Activated CD4-positive, alpha-beta memory T cell treated with anti-CD3 and anti-CD28 coated beads, Interleukin-2, amount 10 ng/mL, durations not matched to agents 7 days and 5 days (primary cell): ENCODE results near the gene ADAM17. TPM values are rescaled to one million over a fixed set of nuclear protein-coding genes. Genes with fewer than 3 reads are reported as not detected.

Source experiments
- CTCF ChIA-PET: fragments of 350-600 bp; sonication (Branson Sonifier 250); formaldehyde crosslinking; loops from one replicate; lab custom pipeline; 2021; ENCODE audit warnings: antibody characterized with exemption, inconsistent platforms; lab: Charles Lee
- POLR2A ChIA-PET: fragments of 350-600 bp; sonication (Branson Sonifier 250); formaldehyde crosslinking; loops from one replicate; lab custom pipeline; 2021; ENCODE audit warnings: antibody characterized with exemption; lab: Charles Lee
- DNase-seq: peaks from one replicate; pipeline ENCODE4 v3.0.0-alpha.2; 2020
- H3K27ac Mint-ChIP-seq: one replicate; pipeline ENCODE4 v1.8.0; 2021; ENCODE audit warnings: mild to moderate bottlenecking, mixed read lengths
- H3K27me3 Mint-ChIP-seq: one replicate; pipeline ENCODE4 v1.8.0; 2021; ENCODE audit warnings: mixed read lengths
- H3K36me3 Mint-ChIP-seq: one replicate; pipeline ENCODE4 v1.8.0; 2021; ENCODE audit warnings: low read depth, mixed read lengths
- H3K4me1 Mint-ChIP-seq: one replicate; pipeline ENCODE4 v1.8.0; 2021; ENCODE audit warnings: mixed read lengths
- H3K4me3 Mint-ChIP-seq: one replicate; pipeline ENCODE4 v1.8.0; 2021; ENCODE audit warnings: mild to moderate bottlenecking, mixed read lengths
- H3K9me3 Mint-ChIP-seq: one replicate; pipeline ENCODE4 v1.8.0; 2021; ENCODE audit warnings: mixed read lengths
- total RNA-seq, 2 experiments: library from RNA; stranded (reverse); gene quantifications; one replicate each; pipeline ENCODE4 v1.2.3, GENCODE V29; 2021

The ADAM17 gene
- total RNA-seq, 2 experiments from 2014 or later, result 28.9 to 31.0 TPM

DNA sequence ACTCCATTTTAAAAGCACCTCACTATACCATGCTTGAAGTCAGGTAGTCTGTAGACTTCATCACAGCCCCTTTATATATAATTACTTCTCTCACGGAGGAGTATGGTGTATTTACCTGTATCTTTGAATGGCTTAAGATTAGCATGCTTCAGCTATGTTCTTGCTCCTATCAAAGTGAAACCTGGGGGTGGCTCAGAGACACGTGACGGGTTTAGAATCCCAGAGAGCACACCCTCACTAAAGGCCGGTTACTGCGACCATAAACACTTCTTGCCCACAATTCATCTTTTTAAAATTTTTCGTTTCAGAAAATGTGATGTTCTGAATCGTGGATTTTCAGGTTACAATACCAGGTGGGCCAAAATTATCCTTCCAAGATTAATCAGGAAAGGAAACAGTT, 77.7 kb downstream of the ADAM17 start:
- no peak for DNase-seq
- Mint-ChIP-seq H3K36me3 (peaks cover 62% of the 10 kb centered on the region), H3K4me1 (peaks cover 55% of the 10 kb centered on the region), H3K27me3 (no peaks in the 10 kb centered on the region), H3K9me3 (no peaks in the 10 kb centered on the region), H3K27ac (no peak overlapping the region), H3K4me3 (no peak overlapping the region)
- CTCF ChIA-PET, result no interaction called here
- POLR2A ChIA-PET, result interaction anchor here (0.7 kb wide), 1 partner anchor 23 kb away, joined by 3 read pairs; no protein-coding TSS in a partner anchor

DNA sequence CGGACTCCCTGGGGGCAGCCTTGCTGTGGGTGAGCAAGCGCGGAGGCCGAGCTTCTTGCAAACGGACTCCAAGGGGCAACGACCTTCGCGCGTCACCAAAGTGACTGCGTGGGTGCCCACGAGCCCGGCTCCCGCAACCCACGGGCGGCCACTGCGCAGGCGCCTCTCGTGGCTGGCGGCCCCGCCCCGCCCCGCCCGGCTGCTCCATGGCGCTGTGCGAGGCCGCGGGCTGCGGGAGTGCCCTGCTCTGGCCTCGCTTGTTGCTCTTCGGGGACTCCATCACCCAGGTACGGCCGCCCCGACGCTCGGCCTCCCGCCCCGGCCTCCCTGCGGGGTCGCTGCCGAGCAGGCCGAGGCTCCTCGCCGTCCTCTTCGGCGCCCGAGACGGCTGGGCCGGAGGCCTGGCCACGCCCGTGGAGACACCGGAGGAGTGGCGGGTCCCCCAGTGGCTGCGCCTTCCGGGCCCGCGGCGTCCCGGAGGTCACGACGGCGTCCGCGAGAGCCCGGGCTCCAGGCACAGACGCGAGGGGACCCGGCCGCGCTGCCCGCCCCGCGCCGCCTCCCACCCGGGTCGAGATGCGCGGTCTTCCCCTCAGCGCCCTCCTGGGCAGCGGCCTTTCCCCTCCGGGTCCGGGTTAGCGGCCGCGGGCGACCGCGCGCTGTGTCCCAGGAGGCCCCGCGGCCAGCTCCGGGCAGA, 81.1 kb downstream of the ADAM17 start, which contains the start of gene IAH1:
TSS of gene IAH1 (plus strand) at position 191 of the 697 bp plus-strand sequence. CDS start at position 207, 16 bp downstream.
- peak within 1 kb of the TSS; percentile 80 for H3K27ac Mint-ChIP-seq
- peaks cover 53% of the 10 kb centered on the region for H3K4me1 Mint-ChIP-seq
- H3K27me3 Mint-ChIP-seq, result no peaks in the 10 kb centered on the region
- H3K9me3 Mint-ChIP-seq, result no peaks in the 10 kb centered on the region
- ChIA-PET POLR2A (interaction anchor here (0.6 to 4.6 kb wide), 26 partner anchors 10 to 974 kb away, joined by 3 to 50 read pairs (median 3); partner anchors contain the start of genes ADAM17, CPSF3, ITGB1BP1 and KLF11), CTCF (interaction anchor here (0.6 to 1.6 kb wide), 6 partner anchors 16 to 325 kb away, joined by 3 to 6 read pairs (median 3); partner anchors contain the start of gene ADAM17)
- peak; percentile 76 for DNase-seq
- peaks cover 54% of the 10 kb centered on the region for H3K36me3 Mint-ChIP-seq
- peak within 1 kb of the TSS; percentile 79 for H3K4me3 Mint-ChIP-seq

DNA sequence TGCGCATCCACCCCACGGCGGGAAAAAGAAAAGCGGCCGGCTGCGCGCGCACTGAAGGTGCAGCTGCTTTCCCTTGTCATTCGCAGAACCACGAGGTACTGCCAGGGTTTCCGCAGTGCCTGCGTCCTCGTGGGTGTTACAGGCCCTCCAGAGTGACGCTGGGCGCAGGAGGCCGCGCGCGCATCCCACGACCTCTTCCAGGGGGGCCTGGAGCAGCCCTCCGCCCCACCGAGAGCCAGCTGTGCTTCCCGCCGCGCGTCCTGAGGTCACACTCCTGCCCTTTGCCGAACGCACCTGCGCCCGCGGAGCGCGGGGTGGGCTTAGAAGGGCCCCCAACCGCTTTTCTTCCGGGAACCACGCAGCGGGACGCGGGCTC, 81.7 kb downstream of the ADAM17 start:
- DNase-seq, result peak; percentile 71
- peak overlapping the region; percentile 80 for H3K27ac Mint-ChIP-seq
- H3K4me1 Mint-ChIP-seq, result peaks cover 49% of the 10 kb centered on the region
- peak overlapping the region; percentile 74 for H3K4me3 Mint-ChIP-seq
- H3K27me3 Mint-ChIP-seq, result no peaks in the 10 kb centered on the region
- H3K36me3 Mint-ChIP-seq, result peaks cover 50% of the 10 kb centered on the region
- ChIA-PET CTCF (interaction anchor here (0.7 to 1.2 kb wide), 3 partner anchors 76 to 325 kb away, joined by 3 to 6 read pairs (median 4); no protein-coding TSS in a partner anchor), POLR2A (interaction anchor here (0.6 to 4.6 kb wide), 23 partner anchors 9 to 975 kb away, joined by 3 to 50 read pairs (median 4); partner anchors contain the start of genes ADAM17, CPSF3, ITGB1BP1 and KLF11)
- H3K9me3 Mint-ChIP-seq, result no peaks in the 10 kb centered on the region

DNA sequence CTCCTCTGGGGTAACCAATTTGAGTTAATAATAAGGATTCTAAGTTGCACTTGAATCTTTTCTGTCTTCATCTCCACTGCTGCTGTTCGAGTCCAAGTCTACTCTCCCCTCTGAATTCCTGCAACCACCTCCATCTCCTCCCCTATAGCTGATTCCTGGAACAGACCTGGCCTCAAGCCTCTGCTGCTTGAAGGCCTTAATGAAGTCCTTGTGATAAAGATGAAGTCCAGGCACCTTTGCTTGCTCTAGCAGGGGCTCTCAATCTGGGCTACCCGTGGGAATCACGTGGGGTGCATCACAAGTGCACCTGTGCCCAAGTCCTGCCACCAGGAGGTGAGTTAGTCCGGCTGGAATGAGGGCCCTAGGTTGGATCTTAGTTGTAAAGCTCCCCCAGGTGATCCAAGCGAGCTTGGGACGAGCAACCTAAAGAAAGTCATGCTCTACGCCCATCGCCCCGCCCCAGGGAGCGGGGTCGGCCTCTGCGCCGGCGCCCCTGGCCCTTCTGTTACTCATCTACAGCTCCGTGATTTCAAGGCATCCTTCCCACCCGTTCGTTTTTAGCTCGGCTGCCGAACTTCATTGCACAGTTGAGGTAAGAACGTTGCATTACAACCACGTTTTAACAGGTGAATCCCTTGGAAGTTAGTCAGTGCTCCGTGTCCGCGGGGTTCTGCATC, 82.2 kb downstream of the ADAM17 start:
- H3K4me1 Mint-ChIP-seq, result peaks cover 44% of the 10 kb centered on the region
- H3K4me3 Mint-ChIP-seq, result peak overlapping the region; percentile 74
- H3K9me3 Mint-ChIP-seq, result no peaks in the 10 kb centered on the region
- H3K27me3 Mint-ChIP-seq, result no peaks in the 10 kb centered on the region
- CTCF ChIA-PET, result interaction anchor here (0.7 to 1.2 kb wide), 3 partner anchors 77 to 326 kb away, joined by 3 to 6 read pairs (median 4); no protein-coding TSS in a partner anchor
- POLR2A ChIA-PET, result interaction anchor here (0.6 to 4.6 kb wide), 23 partner anchors 9 to 975 kb away, joined by 3 to 50 read pairs (median 4); partner anchors contain the start of genes ADAM17, CPSF3, ITGB1BP1 and KLF11
- peaks cover 45% of the 10 kb centered on the region for H3K36me3 Mint-ChIP-seq
- H3K27ac Mint-ChIP-seq, result peak overlapping the region; percentile 80
- peak; percentile 23 for DNase-seq

DNA sequence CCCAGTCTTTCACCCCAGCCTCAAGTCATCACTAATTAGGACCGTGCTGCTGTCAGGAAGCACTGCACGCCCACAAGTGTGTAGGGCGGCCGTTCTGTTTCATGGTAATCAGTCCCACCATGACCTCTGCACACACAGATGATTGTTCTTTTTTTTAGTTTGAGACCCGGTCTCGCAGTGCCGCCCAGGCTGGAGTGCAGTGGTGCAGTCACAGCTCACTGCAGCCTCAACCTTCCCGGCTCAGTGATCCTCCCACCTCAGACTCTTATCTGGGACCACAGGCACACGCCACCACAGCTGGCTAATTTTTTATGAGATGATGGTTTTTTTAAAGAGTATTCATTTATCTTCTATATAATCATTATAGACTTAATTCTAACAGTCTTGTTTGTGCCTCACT, 83.1 kb downstream of the ADAM17 start:
- no peaks in the 10 kb centered on the region for H3K27me3 Mint-ChIP-seq
- H3K27ac Mint-ChIP-seq, result no peak overlapping the region
- POLR2A ChIA-PET, result interaction anchor here (1.6 to 4.4 kb wide), 2 partner anchors 83 to 571 kb away, joined by 6 to 50 read pairs; partner anchors contain the start of genes ADAM17 and KLF11
- DNase-seq, result no peak
- CTCF ChIA-PET, result no interaction called here
- no peaks in the 10 kb centered on the region for H3K9me3 Mint-ChIP-seq
- H3K4me3 Mint-ChIP-seq, result no peak overlapping the region
- H3K4me1 Mint-ChIP-seq, result peaks cover 35% of the 10 kb centered on the region
- H3K36me3 Mint-ChIP-seq, result peaks cover 42% of the 10 kb centered on the region

DNA sequence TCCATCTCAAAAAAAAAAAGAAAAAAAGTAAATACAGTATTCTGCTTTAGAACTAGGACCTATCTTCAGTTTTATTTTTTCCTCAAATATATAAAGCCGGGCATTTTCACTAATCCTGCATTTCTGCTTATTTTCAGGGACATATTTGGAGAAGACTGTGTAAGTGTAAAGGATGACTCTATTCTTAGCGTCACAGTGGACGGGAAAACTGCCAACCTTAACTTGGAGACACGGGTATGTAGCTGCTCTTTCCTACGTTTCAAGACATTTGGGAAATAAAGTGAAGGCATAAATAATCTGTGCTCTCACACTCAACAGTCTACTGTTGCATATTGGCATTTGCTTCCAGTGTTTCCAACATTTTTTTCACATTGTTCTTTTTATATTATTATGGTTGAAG, 84.4 kb downstream of the ADAM17 start:
- no peak overlapping the region for H3K27ac Mint-ChIP-seq
- no peaks in the 10 kb centered on the region for H3K9me3 Mint-ChIP-seq
- H3K27me3 Mint-ChIP-seq, result no peaks in the 10 kb centered on the region
- peaks cover 38% of the 10 kb centered on the region for H3K36me3 Mint-ChIP-seq
- no peak for DNase-seq
- ChIA-PET CTCF (no interaction called here), POLR2A (no interaction called here)
- peaks cover 22% of the 10 kb centered on the region for H3K4me1 Mint-ChIP-seq
- H3K4me3 Mint-ChIP-seq, result no peak overlapping the region

DNA sequence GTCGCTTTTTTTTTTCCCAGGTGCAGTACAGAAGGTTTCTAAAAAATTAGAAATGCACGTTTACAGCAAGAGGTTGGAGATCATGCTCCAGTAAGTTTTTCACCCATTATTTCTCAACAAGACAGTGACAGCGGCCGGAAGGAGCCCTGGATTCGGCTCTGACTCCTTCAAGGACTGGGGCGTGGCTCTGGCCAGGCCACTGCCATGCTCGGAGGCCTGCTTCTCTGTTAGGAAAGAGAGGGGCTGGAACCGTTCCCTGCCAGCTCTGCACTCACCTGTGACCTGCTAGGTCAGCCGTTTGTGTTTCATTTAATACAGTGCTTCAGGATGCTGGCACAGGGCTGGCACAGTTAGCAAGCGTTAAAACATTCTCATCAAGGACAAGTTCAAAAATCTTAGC, 87.9 kb downstream of the ADAM17 start:
- Mint-ChIP-seq H3K27ac (no peak overlapping the region), H3K27me3 (no peaks in the 10 kb centered on the region), H3K36me3 (peaks cover 43% of the 10 kb centered on the region), H3K4me1 (peaks cover 14% of the 10 kb centered on the region), H3K9me3 (no peaks in the 10 kb centered on the region), H3K4me3 (no peak overlapping the region)
- ChIA-PET POLR2A (no interaction called here), CTCF (no interaction called here)
- no peak for DNase-seq

DNA sequence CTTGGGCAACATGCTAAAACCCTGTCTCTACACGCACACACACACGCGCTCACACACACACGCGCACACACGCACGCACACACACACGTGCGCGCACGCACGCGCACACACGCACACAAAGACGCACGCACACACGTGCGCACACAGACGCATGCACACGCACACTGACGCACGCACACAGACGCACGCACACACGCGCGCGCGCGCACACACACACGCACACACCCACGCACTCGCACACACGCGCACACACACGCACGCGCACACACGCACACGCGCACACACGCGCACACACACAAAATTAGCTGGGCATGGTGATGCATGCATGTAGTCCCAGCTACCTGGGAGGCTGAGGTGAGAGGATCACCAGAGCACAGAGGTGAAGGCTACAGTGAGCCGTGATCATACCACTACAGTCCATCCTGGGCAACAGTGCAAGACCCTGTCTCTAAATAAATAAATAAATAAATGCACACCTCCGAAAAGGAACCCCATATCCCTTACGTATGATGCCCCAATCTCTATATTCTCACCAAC, 89.4 kb downstream of the ADAM17 start:
- ChIA-PET POLR2A (no interaction called here), CTCF (no interaction called here)
- no peaks in the 10 kb centered on the region for H3K9me3 Mint-ChIP-seq
- H3K4me1 Mint-ChIP-seq, result peaks cover 14% of the 10 kb centered on the region
- H3K36me3 Mint-ChIP-seq, result peaks cover 40% of the 10 kb centered on the region
- H3K27me3 Mint-ChIP-seq, result no peaks in the 10 kb centered on the region
- H3K4me3 Mint-ChIP-seq, result no peak overlapping the region
- DNase-seq, result no peak
- no peak overlapping the region for H3K27ac Mint-ChIP-seq

DNA sequence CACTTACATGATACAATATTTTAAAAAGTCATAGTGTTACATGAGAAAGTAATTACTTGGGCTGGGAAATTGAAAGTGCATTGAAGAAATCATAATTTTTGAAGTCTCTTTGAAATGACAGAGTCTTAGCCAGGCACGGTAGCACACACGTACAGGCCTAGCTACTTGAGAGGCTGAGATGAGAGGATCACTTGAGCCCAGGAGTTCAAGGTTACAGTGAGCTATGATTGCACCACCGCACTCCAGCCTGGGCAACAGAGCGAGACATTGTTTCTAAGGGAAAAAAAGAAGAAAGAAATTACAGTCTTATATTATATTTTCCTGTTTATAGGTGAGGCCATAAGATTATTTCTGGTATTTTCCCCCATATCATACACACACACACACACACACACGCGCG, 90.5 kb downstream of the ADAM17 start:
- CTCF ChIA-PET, result no interaction called here
- no peak for DNase-seq
- Mint-ChIP-seq H3K27me3 (no peaks in the 10 kb centered on the region), H3K36me3 (peaks cover 42% of the 10 kb centered on the region), H3K4me1 (peaks cover 14% of the 10 kb centered on the region), H3K9me3 (no peaks in the 10 kb centered on the region), H3K27ac (no peak overlapping the region), H3K4me3 (no peak overlapping the region)
- POLR2A ChIA-PET, result interaction anchor here (0.5 to 1.5 kb wide), 3 partner anchors 9 to 31 kb away, joined by 3 to 8 read pairs (median 4); partner anchors contain the start of gene IAH1

DNA sequence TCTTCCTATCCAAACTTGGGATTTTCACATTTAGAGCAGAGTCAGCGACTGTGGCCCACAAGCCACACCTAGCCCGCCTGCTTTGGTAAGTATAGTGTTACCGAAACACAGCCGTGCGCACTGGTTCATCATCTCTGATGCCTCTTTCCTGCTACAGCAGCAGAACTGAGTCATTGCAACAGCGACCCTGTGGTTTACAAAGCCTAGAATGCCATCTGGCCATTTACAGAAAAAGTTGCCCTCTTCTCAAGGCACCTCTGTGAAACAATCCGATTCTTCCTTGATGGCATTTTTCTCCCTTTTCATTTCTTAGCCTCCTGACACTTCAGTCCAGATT, 92.0 kb downstream of the ADAM17 start:
- Mint-ChIP-seq H3K27me3 (no peaks in the 10 kb centered on the region), H3K9me3 (no peaks in the 10 kb centered on the region), H3K4me3 (no peak overlapping the region), H3K27ac (peak overlapping the region; percentile 77), H3K4me1 (peaks cover 14% of the 10 kb centered on the region), H3K36me3 (peaks cover 48% of the 10 kb centered on the region)
- DNase-seq, result peak; percentile 56
- CTCF ChIA-PET, result no interaction called here
- POLR2A ChIA-PET, result no interaction called here

DNA sequence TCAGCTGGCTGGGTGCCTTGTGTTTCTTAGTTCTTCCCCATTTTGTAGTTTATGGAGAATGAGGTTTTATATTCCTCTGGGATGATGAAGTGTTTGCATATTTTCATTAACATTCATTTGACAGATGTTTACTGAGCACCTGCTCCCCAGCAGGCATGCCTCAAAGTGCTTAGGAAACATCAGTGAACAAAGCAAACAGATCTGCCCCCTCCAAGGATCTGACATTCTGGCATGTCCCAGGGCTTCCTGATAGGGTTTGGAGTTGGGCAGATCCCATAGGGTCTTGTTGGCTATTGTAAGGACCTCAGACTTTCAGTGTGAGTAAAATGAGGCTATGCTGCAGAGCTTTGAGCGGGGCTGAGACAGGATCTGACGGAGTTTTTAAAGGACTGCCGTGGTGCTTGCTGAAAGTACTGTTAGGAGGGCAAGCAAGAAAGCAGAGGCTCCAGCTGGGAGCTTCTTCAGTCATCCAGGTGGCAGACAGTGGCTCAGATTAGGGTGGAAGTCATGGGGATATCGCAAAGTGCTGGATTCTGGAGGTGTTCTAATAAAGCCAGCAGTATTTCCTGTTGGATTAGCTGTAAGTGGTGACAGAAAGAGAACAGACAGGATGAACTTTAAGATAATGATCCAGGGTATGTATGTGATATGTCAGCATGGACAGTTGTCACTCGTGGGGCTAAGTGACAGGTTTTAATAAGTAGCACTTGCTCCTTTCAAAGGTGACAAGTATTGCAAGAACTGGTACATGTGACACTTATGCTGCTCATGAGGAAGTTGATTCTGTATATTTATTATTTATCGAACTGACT, 92.5 kb downstream of the ADAM17 start:
- peak overlapping the region; percentile 77 for H3K27ac Mint-ChIP-seq
- POLR2A ChIA-PET, result interaction anchor here (1.0 to 1.9 kb wide), 2 partner anchors 10 to 12 kb away, joined by 3 to 4 read pairs; no protein-coding TSS in a partner anchor
- H3K4me1 Mint-ChIP-seq, result peaks cover 14% of the 10 kb centered on the region

DNA sequence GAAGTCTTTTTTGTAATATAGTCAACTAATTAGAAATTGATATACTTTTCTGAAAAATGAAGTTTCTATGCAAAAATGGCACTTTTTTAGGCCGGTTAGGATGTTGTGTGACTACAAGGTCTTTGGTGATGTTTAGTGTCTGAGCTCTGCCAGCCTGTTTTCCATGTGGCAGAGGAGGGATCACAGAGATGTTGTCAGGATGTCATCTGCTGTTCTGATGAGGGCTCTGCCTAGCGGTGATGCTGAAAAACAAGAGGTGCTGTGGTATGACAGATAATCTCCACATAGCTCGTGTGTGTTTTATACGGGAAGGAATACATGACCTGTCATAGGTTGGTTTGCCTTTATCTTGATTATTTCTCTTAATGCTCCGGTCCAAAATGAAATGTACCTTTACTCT, 93.3 kb downstream of the ADAM17 start:
- H3K4me1 Mint-ChIP-seq, result peaks cover 14% of the 10 kb centered on the region
- peaks cover 53% of the 10 kb centered on the region for H3K36me3 Mint-ChIP-seq
- no peak for DNase-seq
- H3K27ac Mint-ChIP-seq, result no peak overlapping the region
- H3K4me3 Mint-ChIP-seq, result no peak overlapping the region
- CTCF ChIA-PET, result interaction anchor here (0.9 kb wide), 1 partner anchor 13 kb away, joined by 3 read pairs; no protein-coding TSS in a partner anchor
- H3K27me3 Mint-ChIP-seq, result no peaks in the 10 kb centered on the region
- POLR2A ChIA-PET, result interaction anchor here (0.6 to 1.9 kb wide), 4 partner anchors 9 to 419 kb away, joined by 3 to 4 read pairs (median 4); no protein-coding TSS in a partner anchor
- no peaks in the 10 kb centered on the region for H3K9me3 Mint-ChIP-seq

More for the DNA sequence above, 92.5 kb downstream of the ADAM17 start:
- Mint-ChIP-seq H3K9me3 (no peaks in the 10 kb centered on the region), H3K36me3 (peaks cover 50% of the 10 kb centered on the region), H3K27me3 (no peaks in the 10 kb centered on the region), H3K4me3 (no peak overlapping the region)
- CTCF ChIA-PET, result interaction anchor here (0.9 kb wide), 1 partner anchor 14 kb away, joined by 3 read pairs; no protein-coding TSS in a partner anchor
- no peak for DNase-seq
